A549 (cell line): ENCODE measurements around the gene BRCC3. TPM values are rescaled to one million over a fixed set of nuclear protein-coding genes. Genes with fewer than 3 reads are reported as not detected.
A peak's percentile ranks its signal among the peaks of the same experiment; 100 is the strongest.

ENCODE experiments used
- ATAC-seq, 2 experiments: fragments of 200-7000 bp in 1 of 2; fragments of >200 bp in 1 of 2; cut with Nextera tagmentation in 1 of 2; cut with Tn5 transposase in 1 of 2; 3 replicates each; pipeline versions ENCODE4 v1.8.0 to v1.9.1; 2018 to 2020; ENCODE audit warnings: mild to moderate bottlenecking in 1 of 2, moderate library complexity in 1 of 2
- CTCF ChIA-PET: fragments of 300-600 bp; sonication (Branson Sonifier 250); formaldehyde crosslinking; extraction: SDS; loops from one replicate; lab custom pipeline; 2021; ENCODE audit warnings: antibody characterized with exemption, inconsistent platforms; lab: Yijun Ruan, JAX
- POLR2A ChIA-PET: fragments of 350-600 bp; formaldehyde crosslinking; extraction: SDS; loops from one replicate; lab custom pipeline; 2021; ENCODE audit warnings: antibody characterized with exemption, inconsistent platforms; lab: Yijun Ruan, JAX
- DNase-seq, 2 experiments: peaks; one replicate each; pipeline versions ENCODE4 v3.0.0 to v3.0.0-alpha.2; 2011 to 2016; ENCODE audit warnings: low read depth in 1 of 2, low spot score in 1 of 2
- FAIRE-seq: peaks from 2 replicates; lab custom pipeline; 2011; peaks lifted over from hg19 to GRCh38; lab: Jason Lieb, UNC
- H3K27ac ChIP-seq, 2 experiments: fragments of >200 bp; sonication (Bioruptor Twin); formaldehyde crosslinking; 3 replicates each; pipeline ENCODE4 v1.5.1; 2016 to 2017
- H3K4me1 ChIP-seq: fragments of >200 bp; sonication (Bioruptor Twin); formaldehyde crosslinking; 3 replicates; pipeline ENCODE4 v1.6.1; 2016
- H3K4me2 ChIP-seq: fragments of >200 bp; sonication (Bioruptor Twin); formaldehyde crosslinking; 3 replicates; pipeline ENCODE4 v1.6.1; 2016
- H3K4me3 ChIP-seq: fragments of >200 bp; sonication (Bioruptor Twin); formaldehyde crosslinking; 3 replicates; pipeline ENCODE4 v1.5.1; 2016
- H3K9me3 ChIP-seq: fragments of >200 bp; sonication (Bioruptor Twin); formaldehyde crosslinking; 3 replicates; pipeline ENCODE4 v1.6.1; 2016
- BHLHE40 ChIP-seq: IDR thresholded peaks from 2 replicates; pipeline ENCODE4 v1.6.1; 2012; ENCODE audit warnings: low read depth, low read length, inconsistent platforms
- CEBPB ChIP-seq, 2 experiments: fragments of >200 bp in 1 of 2; sonication (Bioruptor Twin) in 1 of 2; formaldehyde crosslinking in 1 of 2; IDR thresholded peaks; 2 replicates each; pipeline ENCODE4 v1.6.1; 2012 to 2016
- E2F6 ChIP-seq: IDR thresholded peaks from 2 replicates; pipeline ENCODE4 v1.6.1; 2012; ENCODE audit warnings: low read depth, borderline replicate concordance
- EHF ChIP-seq: fragments of 250-450 bp; sonication (Bioruptor Pico); IDR thresholded peaks from 2 replicates; pipeline ENCODE4 v1.5.0; 2020; ENCODE audit warnings: mild to moderate bottlenecking
- FOSL2 ChIP-seq, 2 experiments: fragments of 450-650 bp in 1 of 2; fragments of >200 bp in 1 of 2; sonication (Bioruptor Twin) in 1 of 2; formaldehyde crosslinking; IDR thresholded peaks; 2 replicates each; pipeline versions ENCODE4 v1.5.0 to v1.6.1; 2016 to 2020; ENCODE audit warnings: mild to moderate bottlenecking in 1 of 2, moderate library complexity in 1 of 2
- HOXA7 ChIP-seq: fragments of 250-450 bp; sonication (Bioruptor Pico); IDR thresholded peaks from 2 replicates; pipeline ENCODE4 v1.5.0; 2020; ENCODE audit warnings: mild to moderate bottlenecking, moderate library complexity
- HOXB5 ChIP-seq: fragments of 250-450 bp; sonication (Bioruptor Pico); IDR thresholded peaks from 2 replicates; pipeline ENCODE4 v1.5.0; 2020; ENCODE audit warnings: mild to moderate bottlenecking, moderate library complexity
- JUNB ChIP-seq: fragments of >200 bp; sonication (Bioruptor Twin); formaldehyde crosslinking; IDR thresholded peaks from 2 replicates; pipeline ENCODE4 v1.6.1; 2016
- MAZ ChIP-seq: fragments of 150-350 bp; IDR thresholded peaks from 2 replicates; pipeline ENCODE4 v1.6.1; 2014; ENCODE audit warnings: antibody characterized with exemption, low read depth, low read length, borderline replicate concordance
- MYC ChIP-seq: IDR thresholded peaks from 2 replicates; pipeline ENCODE4 v1.6.1; 2012; ENCODE audit warnings: mild to moderate bottlenecking, inconsistent platforms, low read length, improper control_type of control experiment, borderline replicate concordance
- NFE2L2 ChIP-seq: fragments of 150-350 bp; conservative IDR thresholded peaks from 2 replicates; pipeline ENCODE4 v1.6.1; 2014; ENCODE audit warnings: low read length
- NR3C1 ChIP-seq: fragments of >200 bp; sonication (Bioruptor Twin); formaldehyde crosslinking; IDR thresholded peaks from 3 replicates; pipeline ENCODE4 v1.6.1; 2017
- PBX3 ChIP-seq: IDR thresholded peaks from 2 replicates; pipeline ENCODE4 v1.6.1; 2012
- PHF8 ChIP-seq: fragments of 200-600 bp; sonication (generic); IDR thresholded peaks from 2 replicates; pipeline ENCODE4 v1.6.1; 2016; ENCODE audit warnings: low read depth, mild to moderate bottlenecking, antibody characterized with exemption, moderate library complexity, borderline replicate concordance
- RARB ChIP-seq: fragments of 250-450 bp; sonication (Bioruptor Pico); IDR thresholded peaks from 2 replicates; pipeline ENCODE4 v1.8.0; 2021; ENCODE audit warnings: mild to moderate bottlenecking, moderate library complexity
- SMC3 ChIP-seq: fragments of >200 bp; sonication (Bioruptor Twin); formaldehyde crosslinking; IDR thresholded peaks from 3 replicates; pipeline ENCODE4 v1.6.1; 2018; ENCODE audit warnings: inconsistent platforms
- TFCP2L1 ChIP-seq: fragments of 250-450 bp; sonication (Bioruptor Pico); IDR thresholded peaks from 2 replicates; pipeline ENCODE4 v1.5.0; 2021; ENCODE audit warnings: mild to moderate bottlenecking
- ZC3H11A ChIP-seq: fragments of 450-650 bp; IDR thresholded peaks from 2 replicates; pipeline ENCODE4 v1.6.1; 2014; ENCODE audit warnings: antibody characterized with exemption, mild to moderate bottlenecking
- ZNF302 ChIP-seq: fragments of 250-450 bp; sonication (Bioruptor Pico); IDR thresholded peaks from 2 replicates; pipeline ENCODE4 v1.9.0; 2021; ENCODE audit warnings: inconsistent platforms, mild to moderate bottlenecking, moderate library complexity
- WGBS: methylation state at CpG from one replicate; pipeline ENCODE4 v1.1.6; 2017; ENCODE audit errors: missing lambda C conversion rate; 5-methylcytosine and 5-hydroxymethylcytosine counted together
- polyA plus RNA-seq, 4 experiments: library from polyadenylated mRNA; depleted of rRNA in 3 of 4; stranded (reverse); fragments of >200 nt; fragmentation: RNase III in 1 of 4; extraction: RNeasy Plus Mini Kit Qiagen cat#74134 plus additional on column Dnase treatment in 1 of 4; gene quantifications; 2 replicates in 3 of 4; 3 replicates in 1 of 4; pipeline ENCODE4 v1.2.3, GENCODE V29; 2011 to 2017
- TF ChIP-seq, protein P1 (sequence below): IDR thresholded peaks from 2 replicates; pipeline ENCODE4 v1.6.1; 2012
- TF ChIP-seq, protein P2 (sequence below): fragments of >200 bp; sonication (Bioruptor Twin); formaldehyde crosslinking; IDR thresholded peaks from 3 replicates; pipeline ENCODE4 v1.6.1; 2016

The BRCC3 gene
- polyA plus RNA-seq, 2 of the 4 experiments (the other 2 are of a cell fraction), result 42.0 to 42.9 TPM

- ChIA-PET POLR2A (interaction anchor here (1.3 kb wide), 1 partner anchor 35 kb away, joined by 6 read pairs; the partner anchor contains the start of gene FUNDC2), CTCF (interaction anchor here (1.0 to 2.1 kb wide), 2 partner anchors 13 to 81 kb away, joined by 3 to 15 read pairs; no protein-coding TSS in a partner anchor)
- no peak overlapping the region for H3K4me3 ChIP-seq
- H3K4me2 ChIP-seq, result no peak overlapping the region
- no peak for ATAC-seq
- WGBS, result 95% methylated on average over 4 of the region's 4 CpGs
- no peaks in the 10 kb centered on the region for H3K9me3 ChIP-seq
- no peak for DNase-seq
- TF ChIP-seq E2F6 (no peak), PBX3 (no peak), EHF (no peak), MYC (no peak), HOXB5 (CRISPR knock-in tag) (no peak), BHLHE40 (no peak), TFCP2L1 (no peak), SMC3 (no peak), ZNF302 (CRISPR knock-in tag) (no peak), MAZ (no peak), PHF8 (no peak), NR3C1 (no peak), ZC3H11A (no peak), RARB (CRISPR knock-in tag) (no peak)
- no peak overlapping the region for H3K27ac ChIP-seq
- H3K4me1 ChIP-seq, result peaks cover 35% of the 10 kb centered on the region
- FAIRE-seq, result peak; percentile 63
These were observed 9.5 kb upstream of the BRCC3 start for GRCh38 chrX:155061760-155062159.

GRCh38 chrX:155065035-155065734 lies 6.1 kb upstream of the BRCC3 start:
- peak; percentile 54 to 57; a peak in 3 of 6 replicates for ATAC-seq
- Histone ChIP-seq H3K4me3 (no peak overlapping the region), H3K4me1 (peaks cover 58% of the 10 kb centered on the region), H3K4me2 (peak overlapping the region; percentile 63), H3K27ac (peak overlapping the region; percentile 31 to 67; a peak in 5 of 6 replicates), H3K9me3 (no peaks in the 10 kb centered on the region)
- TF ChIP-seq NFE2L2 (no peak), JUNB (no peak), HOXA7 (CRISPR knock-in tag) (no peak), FOSL2 (IDR thresholded peaks at IDR 0.05) (no peak), FOSL2 (CRISPR knock-in tag; IDR thresholded peaks at IDR 0.05) (0 out of 2 replicates have a peak, but pooled peaks have one; percentile 6), CEBPB (IDR thresholded peaks at IDR 0.05) (peak in 1 of 2 experiments; percentile 44; a peak in 2 of 4 replicates)
- TF ChIP-seq, protein P1, sequence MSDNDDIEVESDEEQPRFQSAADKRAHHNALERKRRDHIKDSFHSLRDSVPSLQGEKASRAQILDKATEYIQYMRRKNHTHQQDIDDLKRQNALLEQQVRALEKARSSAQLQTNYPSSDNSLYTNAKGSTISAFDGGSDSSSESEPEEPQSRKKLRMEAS, result no peak
- TF ChIP-seq, protein P2, sequence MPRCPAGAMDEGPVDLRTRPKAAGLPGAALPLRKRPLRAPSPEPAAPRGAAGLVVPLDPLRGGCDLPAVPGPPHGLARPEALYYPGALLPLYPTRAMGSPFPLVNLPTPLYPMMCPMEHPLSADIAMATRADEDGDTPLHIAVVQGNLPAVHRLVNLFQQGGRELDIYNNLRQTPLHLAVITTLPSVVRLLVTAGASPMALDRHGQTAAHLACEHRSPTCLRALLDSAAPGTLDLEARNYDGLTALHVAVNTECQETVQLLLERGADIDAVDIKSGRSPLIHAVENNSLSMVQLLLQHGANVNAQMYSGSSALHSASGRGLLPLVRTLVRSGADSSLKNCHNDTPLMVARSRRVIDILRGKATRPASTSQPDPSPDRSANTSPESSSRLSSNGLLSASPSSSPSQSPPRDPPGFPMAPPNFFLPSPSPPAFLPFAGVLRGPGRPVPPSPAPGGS, result no peak
- ChIA-PET CTCF (interaction anchor here (0.6 kb wide), 2 partner anchors 75 to 84 kb away, joined by 3 read pairs; no protein-coding TSS in a partner anchor), POLR2A (no interaction called here)
- DNase-seq, result no peak
- 71% methylated on average over 8 of the region's 8 CpGs for WGBS
- FAIRE-seq, result peak; percentile 70
